GM19324 (cell line): Measurements from ENCODE around the gene F8A2.
"Not testable (repeated sequence)": the region's sequence is repeated elsewhere in the genome, so short reads cannot be mapped to it uniquely, and the experiment has no call there.

Experiments
- ATAC-seq: cut with Tn5 transposase; IDR thresholded peaks from one replicate; pipeline ENCODE4 v1.9.1; 2021; ENCODE audit warnings: mild to moderate bottlenecking, moderate library complexity; ENCODE audit not compliant: unreplicated experiment, low FRiP score

Gene F8A2

GRCh38 chrX:155381843-155382528, at the start of gene F8A2:
F8A2 (plus strand) TSS chrX:155382095; CDS start chrX:155382115, 20 bp downstream.
- peak; percentile 83 for ATAC-seq

GRCh38 chrX:155333544-155334100, 48.3 kb upstream of the F8A2 start:
- no peak for ATAC-seq

- no peak for ATAC-seq
Observed at GRCh38 chrX:155334486-155335336, 47.2 kb upstream of the F8A2 start, which contains the start of gene CLIC2. CLIC2 (minus strand) TSS chrX:155334614; CDS start chrX:155334427, 187 bp downstream.

GRCh38 chrX:155335337-155335712, 46.6 kb upstream of the F8A2 start:
- ATAC-seq: not testable (repeated sequence)

- ATAC-seq: not testable (repeated sequence)
Observed at GRCh38 chrX:155345689-155346088, 36.2 kb upstream of the F8A2 start.

GRCh38 chrX:155349448-155349847, 32.4 kb upstream of the F8A2 start:
- ATAC-seq: not testable (repeated sequence)

DNA sequence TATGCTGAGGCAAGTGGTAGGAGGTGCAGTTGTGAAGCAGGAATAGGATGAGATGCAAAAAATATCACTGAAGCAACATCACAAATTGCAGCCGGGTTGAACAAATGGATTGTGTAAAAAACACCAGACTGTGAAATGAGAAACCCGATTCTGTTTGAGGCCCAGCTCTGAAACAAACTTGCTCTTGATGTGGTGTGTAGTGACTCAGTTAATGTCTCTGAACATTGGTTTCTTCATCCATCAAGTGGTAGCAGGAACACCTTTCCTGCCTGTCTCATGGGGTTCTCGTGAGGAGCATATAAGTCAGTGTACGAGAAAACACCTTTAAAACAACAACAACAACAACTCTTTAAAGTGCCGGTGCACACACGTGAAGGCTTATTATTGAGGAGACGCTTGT, 18.2 kb upstream of the F8A2 start:
- ATAC-seq: not testable (repeated sequence)

- ATAC-seq: not testable (repeated sequence)
Observed at GRCh38 chrX:155373777-155374458, 8.0 kb upstream of the F8A2 start.

- ATAC-seq: not testable (repeated sequence)
Observed at GRCh38 chrX:155379802-155380201, 2.1 kb upstream of the F8A2 start.

DNA sequence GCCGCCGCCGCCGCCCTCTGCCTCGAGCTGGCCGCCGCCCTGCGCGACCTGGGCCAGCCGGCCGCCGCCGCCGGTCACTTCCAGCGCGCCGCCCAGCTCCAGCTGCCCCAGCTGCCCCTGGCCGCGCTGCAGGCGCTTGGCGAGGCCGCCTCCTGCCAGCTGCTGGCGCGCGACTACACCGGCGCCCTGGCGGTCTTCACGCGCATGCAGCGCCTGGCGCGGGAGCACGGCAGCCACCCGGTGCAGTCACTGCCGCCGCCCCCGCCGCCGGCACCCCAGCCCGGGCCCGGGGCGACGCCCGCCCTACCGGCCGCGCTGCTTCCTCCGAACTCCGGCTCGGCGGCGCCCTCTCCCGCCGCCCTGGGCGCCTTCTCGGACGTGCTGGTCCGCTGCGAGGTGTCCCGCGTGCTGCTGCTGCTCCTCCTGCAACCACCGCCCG, 653 bp downstream of the F8A2 start:
- peak; percentile 52 for ATAC-seq

DNA sequence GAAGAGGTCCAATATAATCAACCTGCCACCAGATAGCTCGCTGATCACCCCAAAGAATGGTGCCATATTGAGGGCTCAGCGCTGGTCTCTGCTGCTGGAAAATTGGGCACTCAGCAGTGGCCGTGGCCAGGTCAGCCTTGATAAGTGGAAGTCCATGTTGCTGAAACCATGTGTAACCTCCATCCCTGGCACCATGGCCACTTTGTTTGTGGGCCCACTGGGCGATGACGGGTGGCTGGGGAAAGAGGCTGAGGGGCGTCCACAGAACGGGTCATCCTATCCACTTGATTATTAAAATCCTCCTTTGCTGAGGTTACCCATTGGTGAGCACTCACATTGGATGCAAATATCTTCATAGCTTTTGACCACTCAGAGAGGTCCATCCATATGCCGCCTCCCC, 7.7 kb downstream of the F8A2 start:
- ATAC-seq: no peak

GRCh38 chrX:155394747-155395276, 12.9 kb downstream of the F8A2 start:
- ATAC-seq: not testable (repeated sequence)

DNA sequence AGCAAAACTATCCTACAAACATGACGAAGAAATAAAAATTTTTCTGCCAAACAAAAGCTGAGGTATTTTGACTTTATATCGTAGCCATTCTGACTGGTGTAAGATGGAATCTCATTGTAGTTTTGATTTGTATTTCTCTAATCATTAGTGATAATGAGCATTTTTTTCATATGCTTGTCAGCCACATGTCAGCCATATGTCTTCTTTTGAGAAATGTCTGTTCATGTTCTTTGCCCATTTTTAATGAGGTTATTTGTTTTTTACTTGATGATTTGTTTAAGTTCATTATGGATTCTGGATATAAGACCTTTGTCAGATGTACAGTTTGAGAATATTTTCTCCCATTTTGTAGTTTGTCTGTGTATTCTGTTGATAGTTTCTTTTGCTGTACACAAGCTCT, 24.5 kb downstream of the F8A2 start:
- no peak for ATAC-seq

DNA sequence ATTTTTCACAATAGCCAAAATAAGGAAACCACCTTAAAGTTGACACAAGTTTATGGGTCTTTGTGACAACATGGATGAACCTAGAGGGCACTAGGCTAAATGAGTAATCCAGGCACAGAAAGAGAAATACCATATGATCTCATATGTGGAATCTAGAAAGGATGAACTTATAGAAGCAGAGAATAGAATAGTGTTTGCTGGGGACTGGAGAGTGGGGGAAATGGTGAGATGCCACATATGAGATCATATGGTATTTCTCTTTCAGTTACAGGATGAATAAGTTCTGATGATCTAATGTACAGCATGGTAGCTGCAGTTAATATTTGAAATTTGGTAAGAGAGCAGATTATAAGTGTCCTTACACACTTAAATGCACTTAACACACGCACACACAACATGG, 35.9 kb downstream of the F8A2 start:
- ATAC-seq: no peak
